Measurements from ENCODE around the gene ATP6V0A4.
"Not testable (repeated sequence)": the region's sequence is repeated elsewhere in the genome, so short reads cannot be mapped to it uniquely, and the experiment has no call there.

Gene ATP6V0A4

DNA sequence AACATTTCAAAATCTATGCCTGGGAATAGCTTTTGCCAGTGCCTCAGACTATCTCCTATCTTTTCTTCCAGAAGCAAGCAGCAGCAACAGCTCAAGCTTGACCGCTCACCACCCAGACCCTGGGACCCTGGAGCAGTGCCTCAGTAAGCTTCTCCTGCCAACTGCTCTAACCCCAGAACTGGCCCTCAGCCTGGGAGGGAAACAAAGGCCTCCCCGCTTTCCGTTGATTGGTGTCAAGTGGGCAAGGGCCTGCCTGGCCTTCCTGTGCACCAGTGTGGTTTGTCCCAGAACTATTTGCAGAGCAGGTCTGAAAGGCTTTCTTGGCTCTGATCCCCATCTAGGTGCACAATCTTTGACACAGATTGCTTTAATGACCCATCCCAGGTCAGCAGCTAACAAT lies 3.3 kb upstream of the ATP6V0A4 start:
- no peak for DNase-seq

DNA sequence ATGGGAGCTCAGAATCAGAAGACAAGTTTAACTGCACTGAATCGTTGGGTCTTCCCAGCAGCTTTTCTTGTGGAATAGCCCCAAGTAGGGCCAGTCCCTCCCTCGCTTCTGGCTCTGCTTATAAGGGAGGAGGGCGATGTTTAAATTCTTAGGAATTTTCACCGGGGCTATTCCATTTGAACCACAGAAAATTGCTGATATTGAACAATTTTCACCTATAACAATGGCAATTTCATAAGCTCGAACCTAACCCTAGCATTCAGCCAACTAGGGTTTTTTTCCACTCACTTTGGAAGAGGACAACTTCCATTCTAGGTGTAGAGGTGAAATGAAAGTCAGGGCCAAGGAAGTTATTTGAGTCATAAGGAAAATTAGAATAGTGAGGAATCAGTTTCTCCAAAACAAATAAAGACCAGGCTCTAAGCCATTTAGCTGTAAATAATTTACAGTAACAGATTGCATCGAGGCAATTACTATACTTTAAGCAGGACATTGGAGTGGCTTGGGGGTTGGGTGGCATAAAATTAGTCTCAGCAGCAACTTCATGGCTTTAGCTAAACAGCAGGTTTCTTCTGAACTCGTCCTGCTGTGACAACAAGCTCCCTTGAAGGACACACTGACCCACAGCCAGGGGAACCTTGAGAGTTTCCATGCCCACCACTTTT lies 1.5 kb upstream of the ATP6V0A4 start:
- no peak for DNase-seq

DNA sequence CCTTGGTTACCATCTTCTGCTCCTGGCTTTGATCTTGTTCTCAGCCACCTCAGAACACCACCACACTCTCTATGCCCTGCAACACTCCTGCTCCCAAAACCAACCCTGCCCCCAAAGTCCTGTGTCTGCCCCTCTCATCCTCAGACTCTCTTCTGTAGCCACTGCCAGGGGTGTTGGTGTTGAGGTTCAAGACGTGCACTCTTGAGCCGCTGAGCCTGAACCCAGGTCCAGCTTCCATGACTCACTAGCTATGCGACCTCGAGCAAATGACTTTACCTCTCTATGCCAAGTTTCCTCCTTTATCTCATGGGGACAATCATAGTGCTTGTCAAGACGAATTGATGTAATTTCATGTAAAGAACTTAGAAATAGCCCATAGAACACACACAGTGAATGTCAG lies 840 bp upstream of the ATP6V0A4 start:
- no peak for DNase-seq

DNA sequence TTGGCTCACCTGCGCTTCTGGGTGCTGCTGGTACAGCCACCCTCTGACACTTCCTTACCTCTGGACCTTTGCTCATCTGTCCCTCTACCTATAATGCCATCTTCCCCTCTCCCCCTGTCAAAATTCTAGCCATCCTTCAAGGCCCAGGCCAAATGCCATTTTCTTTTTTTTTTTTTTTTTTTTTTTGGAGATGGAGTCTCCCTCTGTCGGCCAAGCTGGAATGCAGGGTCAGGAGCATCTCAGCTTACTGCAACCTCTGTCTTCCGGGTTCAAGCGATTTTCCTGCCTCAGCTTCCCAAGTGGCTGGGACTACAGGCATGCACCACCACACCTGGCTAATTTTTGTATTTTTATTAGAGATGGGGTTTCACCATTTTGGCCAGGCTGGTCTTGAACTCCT lies 950 bp downstream of the ATP6V0A4 start:
- not testable (repeated sequence) for DNase-seq

DNA sequence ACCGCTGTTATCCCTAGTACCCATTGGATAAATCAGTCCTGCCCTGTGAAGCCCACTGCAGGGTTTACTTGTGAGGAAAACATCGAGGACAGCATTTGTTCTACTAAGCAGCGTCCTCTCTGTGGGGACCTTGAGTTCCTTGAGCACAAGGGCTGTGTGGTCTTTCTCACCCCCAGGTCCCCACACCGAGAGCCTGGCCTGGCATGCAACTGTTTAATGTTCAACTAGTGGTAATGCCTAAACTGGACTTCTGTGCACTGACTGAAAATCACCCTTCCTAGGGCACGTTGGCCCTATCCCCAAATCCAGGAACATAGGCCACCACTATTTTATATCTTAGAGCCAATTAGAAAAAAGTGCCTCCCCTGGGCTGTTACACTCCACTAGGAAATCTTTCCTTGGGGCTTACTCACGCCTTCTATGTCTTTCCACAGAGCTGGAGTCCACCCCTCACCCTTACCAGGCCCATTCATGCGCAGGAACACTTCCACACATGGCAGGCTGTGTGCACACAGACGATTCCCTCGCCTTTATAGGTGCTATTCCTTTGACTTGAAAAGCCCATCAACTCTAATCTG lies 1.9 kb downstream of the ATP6V0A4 start:
- no peak for DNase-seq

DNA sequence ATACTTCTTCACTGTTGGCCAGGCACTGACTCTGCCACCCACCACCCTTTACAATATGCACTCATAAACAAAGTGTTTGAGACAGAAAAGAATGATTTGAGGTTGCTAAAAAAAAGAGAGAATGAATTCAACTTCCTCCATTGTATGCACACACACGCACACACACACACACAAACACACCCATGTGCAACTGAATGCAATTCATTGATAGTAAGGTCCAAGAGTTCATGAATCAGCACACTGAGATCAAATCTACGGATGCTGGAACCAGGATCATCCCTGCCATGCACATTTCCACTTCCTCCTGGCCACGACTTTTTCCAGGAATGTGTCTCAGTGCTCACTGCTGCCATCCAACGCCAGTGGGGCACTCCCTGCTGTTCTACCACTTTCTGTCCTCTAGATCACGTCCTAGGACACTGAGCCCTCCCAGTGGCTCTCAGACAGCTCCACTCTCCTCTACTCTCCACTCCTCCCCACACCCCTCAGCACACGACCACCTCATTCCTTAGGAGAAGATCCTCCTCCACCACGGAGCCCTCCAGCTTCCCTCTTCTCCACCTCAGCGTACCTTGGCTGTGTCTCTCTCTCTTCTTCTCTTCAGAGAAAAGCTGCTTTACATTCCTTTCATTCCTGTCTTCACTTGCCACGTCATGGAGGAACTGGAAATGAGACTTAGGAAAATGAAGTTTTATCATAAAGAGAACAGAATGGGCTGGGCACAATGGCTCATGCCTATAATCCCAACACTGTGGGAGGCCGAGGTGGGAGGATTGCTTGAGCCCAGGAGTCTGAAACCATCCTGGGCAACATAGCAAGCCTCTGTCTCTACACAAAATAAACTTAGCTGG lies 12.2 kb downstream of the ATP6V0A4 start:
- no peak for DNase-seq

DNA sequence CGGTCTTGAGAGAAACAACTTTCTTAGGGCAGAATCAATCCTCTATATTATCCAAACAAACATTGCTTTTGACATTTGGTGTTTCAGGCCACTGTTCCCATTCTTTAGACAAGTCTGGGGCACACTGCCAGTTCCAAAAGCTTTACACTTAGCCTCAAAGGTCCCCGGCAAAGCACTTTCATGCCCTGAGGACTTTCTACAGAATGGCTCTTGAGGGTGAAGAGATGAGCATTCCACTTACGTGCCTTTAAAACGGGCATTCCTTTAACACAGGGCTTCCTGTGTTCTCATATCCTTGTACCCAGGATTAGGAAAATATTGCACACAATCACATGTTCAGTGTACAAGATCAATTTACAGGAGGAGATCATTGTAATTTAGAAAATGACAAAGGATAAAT lies 13.3 kb downstream of the ATP6V0A4 start:
- no peak for DNase-seq

DNA sequence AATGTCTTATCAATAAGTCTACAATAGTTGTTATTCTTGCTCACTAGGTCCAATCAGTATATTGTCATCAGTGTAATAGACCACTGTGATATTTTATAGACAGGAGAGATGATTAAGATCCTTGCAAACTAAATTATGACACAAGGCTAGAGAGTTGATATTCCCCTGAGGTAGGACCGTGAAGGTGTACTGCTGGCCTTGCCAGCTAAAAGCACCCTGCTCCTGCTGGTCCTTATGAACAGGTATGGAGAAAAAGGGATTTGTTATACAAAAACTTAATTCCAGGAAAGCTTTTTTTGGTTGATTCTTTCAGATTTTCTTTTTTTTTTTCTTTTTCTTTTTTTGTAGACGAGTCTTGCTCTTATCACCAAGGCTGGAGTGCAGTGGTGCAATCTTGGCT lies 17.0 kb downstream of the ATP6V0A4 start:
- DNase-seq = no peak

DNA sequence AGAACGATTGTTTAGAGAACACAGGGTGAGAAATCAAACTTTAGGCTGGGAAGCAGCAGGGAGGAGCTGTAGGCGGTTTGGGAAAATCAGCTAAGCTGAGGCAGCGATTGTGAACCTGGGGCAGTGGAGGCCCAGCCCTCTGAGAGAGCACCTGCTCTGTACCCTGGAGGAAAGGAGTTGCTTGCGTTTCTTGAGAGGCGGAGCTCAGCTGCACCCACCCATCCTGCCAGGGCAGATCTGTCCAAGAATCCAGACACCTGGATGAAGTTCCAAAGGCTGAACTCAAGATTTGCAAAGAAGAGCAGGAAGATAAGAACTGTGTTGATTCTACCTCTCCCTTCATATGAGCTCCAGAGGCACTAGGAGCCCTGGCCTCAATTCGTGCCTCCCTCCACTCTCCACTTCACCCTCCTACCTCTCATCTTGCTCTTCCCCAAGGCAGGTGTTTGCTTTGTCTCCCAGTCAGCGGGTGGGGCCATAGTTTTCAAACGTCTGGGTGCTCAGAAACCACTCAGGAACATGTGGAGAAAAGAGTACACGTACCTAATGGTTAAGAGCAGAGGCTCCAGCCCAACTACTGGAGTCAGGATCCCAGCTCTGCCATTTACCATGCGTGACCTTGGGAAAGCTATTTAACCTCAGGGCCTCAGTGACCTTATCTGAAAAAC lies 21.7 kb downstream of the ATP6V0A4 start:
- DNase-seq = no peak

DNA sequence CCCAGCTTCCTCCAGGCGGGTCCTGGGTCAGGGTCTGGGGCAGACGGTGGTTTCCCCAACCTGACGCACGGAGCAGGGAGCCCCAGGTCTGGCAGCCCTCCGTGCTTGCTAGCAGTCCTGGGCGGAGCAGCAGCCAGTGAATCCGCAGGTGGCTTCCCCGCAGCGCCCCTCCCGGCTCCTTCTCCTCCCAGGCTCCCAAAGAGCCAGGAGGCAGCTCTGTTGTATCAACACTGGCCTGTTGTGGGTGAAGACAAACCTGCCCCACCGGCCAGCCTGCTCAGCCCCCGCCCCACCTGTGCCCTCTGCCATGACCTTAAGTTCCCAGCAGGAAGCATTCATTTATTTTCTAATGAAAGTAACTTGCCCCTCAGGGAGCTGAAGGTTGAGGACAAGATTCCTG lies 24.2 kb downstream of the ATP6V0A4 start:
- no peak for DNase-seq

DNA sequence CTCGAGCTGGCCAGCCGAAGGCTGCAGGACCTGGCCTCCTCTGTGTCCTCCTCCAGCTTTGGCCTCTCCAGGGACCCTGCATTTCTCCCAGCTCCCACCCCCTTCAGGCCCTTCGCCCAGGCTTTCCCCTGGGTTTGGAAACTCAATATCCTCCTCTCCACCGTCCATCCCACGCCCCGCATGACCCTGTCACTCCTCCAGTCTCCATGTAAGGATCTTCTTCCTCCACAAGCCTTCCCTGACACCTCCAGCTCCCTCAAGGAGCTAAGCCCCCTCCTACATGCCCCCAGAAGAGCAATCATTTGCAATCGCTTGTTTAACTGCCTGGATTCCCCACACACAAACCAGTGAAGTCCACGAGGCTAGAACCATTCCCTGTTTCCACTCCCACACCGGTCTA lies 24.8 kb downstream of the ATP6V0A4 start:
- no peak for DNase-seq

DNA sequence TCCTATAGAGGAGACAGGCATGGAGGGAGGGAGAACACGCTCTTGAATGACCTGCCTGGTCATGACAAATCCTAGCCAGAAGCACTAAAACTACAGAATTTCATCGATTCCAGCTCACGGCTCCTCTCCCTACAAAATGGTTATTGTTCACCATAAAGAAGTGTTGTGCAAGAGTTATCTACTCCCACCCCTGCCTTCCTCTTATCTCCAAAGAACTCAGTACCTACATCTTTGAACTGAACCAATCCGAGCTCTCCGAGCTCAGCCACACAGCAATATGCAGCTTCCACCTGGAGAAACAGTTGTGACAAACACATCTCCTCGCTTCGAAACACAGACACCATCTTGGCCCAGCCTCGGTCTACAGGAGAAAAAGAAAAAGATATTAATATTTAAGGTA lies 27.1 kb downstream of the ATP6V0A4 start:
- no peak for DNase-seq

DNA sequence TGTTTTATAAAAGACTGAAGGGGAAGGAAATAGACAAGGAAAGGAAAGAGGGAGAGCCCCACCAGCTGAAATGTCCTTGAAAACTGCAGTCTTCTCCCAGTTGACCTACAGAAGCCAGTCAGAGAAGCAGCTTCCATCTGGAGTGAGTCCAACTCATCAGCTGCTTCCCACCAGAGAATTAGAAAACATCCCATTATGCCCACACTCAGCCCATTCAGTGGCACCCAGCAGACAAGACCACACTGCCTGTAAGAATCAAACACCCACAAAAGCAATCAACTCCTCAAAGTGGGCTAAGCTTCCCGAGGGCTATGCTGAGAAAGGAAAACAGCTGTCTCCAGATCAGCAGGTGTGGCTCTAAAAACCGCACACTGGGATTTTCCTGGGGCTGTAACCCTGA lies 29.8 kb downstream of the ATP6V0A4 start:
- no peak for DNase-seq

DNA sequence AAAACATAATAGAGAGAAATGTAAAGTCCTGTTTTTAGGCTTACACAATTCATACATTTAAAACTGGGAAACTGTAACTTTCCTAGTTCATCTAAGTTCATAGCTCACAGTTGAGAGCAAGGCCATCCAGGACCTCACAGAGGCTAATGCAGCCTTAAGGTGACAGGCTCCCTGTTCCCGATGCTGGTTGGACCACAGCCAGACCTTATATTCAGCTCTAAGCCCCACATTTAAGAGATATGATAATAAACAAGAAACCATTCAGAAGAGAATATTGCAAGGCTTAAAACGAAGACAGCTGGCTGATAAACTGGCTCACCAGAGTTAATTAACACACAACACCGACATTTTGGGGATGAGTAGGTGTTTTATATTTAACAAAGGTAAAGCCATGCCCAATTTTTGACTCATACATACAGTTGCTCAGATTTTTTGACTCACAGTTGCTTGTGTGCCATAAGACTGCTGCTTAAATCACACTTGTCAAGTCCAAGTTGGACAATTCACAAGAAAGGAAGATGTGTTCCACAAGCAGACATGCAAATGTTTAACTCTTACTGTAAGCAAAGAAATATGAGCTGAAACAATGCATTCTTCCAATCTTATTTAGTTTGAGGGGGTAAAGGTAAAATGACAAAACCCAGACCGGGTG lies 41.3 kb downstream of the ATP6V0A4 start:
- DNase-seq = no peak

DNA sequence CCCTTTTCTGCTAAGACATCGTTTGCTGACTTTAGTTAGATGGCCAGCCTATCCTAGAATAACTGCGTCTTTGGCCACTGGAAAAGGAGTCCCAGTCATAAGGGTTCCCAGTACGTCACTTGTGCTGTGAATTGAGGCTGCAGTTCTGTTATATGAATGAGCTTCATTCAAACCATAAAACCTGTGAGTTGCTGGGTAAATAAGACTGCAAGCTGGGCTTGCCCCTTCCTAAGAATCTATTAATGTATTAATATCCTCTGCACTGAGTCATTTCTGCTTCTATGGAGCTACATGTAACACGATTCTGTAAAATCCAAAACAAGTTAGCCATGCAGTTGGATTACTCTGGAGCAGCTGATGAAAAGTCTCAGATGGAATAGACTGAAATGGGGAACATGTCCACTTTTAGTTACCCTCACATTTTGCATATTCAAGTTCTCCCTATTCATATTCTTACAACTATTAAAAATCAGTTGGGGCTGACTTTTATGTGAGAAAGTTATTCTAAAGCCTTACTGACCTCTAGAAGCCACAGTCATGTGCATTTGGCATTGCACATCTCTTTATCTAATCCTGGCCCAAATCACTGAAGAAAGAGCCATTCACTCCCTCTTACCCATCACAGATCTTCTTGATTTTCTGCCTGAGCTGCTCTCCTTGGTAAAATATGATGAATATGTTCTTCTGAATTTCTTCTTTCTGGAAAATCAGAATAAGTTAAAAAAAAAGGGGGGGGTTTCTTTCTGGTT lies 42.0 kb downstream of the ATP6V0A4 start:
- DNase-seq = no peak

DNA sequence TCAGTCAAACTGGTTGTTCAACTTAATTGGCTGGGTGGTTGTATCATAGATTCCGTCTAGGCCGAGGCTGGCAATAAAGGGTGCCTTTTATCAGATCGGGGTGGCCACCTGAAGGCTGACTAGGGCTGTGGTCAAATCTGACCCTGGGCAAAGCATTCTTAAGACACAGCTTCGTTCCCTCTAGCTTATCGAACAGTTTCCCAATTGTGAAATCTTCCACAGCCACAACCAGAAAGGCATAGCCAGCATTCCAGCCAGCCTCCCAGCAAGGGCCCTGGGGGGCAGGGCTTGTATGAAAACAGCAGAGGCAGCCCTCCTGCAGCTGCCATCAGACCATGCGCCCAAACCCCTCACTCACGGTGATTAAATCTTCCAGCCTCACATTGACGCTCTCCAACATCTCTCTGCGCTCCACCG lies 42.7 kb downstream of the ATP6V0A4 start:
- DNase-seq = no peak

DNA sequence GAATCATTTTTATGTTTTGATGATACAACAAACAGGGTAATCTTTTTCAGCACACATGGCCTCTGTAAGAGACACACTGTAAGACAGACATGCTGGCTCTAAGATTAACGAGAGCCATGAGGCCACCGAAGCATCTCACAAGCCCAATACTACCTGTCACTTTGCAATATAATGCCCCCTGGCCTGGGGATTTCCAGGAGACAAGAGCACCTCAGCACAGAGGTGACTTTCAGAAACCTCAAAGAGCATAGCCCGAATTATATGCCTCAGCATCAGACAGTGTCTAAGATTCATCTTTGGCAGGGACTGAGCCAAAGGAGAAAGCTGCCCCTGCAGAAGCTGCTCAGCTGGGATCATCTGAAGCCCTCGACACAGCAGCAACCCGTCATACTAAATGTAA lies 44.4 kb downstream of the ATP6V0A4 start:
- no peak for DNase-seq

DNA sequence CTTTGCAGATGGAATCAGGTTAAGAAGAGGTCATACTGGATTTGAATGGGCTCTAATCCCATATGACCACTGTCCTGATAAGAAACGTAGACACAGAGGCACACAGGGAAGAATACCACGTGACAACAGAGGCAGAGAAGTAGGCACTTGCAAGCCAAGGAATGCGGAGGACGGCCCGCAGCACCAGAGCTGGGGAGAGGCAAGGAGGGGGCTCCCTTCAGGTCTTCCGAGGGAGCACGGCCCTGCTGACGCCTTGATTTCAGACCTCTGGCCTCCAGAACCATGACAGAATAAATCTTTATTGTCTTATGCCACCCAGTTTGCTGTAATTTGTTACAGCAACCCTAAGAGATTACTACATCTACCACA lies 44.9 kb downstream of the ATP6V0A4 start:
- no peak for DNase-seq

DNA sequence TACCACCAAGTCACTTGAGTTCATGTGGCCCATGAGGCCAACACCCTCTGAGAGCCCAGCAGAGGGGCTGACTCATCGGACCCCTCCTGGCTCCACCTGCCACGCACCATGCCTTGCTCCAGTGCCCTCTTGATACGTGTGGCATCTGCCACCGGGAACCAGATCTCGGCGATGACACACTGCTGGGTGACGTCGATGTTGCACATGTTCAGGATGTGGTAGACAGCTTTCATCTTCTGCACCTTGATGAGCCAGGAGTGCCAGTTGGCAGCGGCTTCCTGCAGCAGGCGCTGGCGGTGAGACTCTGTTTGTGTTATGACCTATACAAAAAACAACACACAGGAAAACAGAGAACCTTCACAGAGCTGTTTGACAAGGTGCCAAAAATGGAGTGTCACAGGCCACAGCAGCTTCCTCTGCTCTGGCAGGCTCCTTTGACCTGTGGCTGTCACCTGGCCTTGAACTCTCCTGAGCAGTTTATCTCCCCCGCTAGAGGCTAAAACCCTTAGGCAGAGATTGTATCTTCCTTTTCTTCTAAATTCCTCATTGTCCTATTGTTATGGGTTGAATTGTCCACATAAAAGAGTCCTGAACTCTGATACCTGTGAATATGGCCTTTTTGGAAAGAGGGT lies 45.4 kb downstream of the ATP6V0A4 start:
- peak; percentile 56 for DNase-seq

DNA sequence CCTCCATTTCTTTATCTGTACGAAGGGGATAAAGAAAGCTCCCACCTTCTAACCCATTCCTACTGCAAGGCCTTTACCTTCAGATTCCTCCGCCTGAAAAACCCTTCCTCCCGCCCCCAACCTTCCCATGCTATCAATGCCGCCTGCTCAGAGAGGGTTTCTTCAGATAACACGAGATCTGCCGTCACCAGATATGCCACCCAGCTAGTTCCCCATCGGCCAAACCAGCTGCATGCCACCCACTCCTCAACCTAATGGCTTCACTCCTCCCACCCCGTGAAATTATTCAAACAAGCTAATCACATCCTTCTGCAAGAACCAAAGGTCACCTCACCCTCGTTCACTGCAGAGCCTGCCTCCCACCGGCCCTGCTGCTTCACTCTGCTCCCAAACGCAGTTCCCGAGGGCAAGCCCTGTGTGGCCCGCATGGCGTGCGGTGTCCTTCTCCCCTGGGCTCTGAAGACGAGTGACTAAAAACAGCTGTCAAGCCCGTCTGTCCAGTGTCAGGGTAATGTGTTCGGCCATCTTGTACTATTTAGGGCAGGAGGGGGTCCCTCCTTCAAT lies 47.0 kb downstream of the ATP6V0A4 start:
- DNase-seq = no peak

DNA sequence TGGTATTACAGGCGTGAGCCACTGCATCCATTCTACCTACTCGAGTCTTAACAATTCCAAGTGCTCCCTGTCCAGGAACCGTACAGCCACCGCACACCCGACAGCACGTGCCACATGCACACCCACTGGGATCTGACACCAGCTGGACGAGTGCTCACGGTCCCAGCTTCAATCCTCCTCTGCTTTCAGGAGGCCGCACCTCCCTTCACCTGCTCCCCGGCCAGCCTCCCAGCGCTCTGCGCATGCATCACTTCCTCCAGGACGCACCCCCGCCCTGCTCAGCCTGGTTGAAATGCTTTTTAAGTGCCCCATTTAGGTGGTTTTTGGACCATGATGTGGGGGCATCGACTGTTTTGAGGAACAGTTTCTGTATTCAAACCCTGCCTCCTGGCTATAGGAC lies 47.5 kb downstream of the ATP6V0A4 start:
- DNase-seq = no peak

DNA sequence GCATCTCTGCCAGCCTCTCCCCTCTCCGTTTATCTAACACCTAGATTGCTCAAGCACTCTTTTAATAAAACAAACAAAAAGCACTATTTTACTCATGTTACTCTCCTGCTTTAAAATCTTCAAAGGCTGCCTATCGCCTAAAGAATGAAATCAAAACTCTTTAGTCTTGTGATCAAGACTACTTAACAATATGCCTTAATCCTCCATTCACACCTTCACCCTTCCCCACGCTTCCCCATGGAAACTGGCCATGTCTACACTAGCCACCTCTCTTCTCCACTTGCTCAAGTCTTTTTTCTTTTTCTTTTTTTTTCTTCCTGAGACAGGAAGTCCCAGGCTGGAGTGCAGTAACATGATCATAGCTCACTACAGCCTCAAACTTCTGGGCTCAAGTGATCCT lies 48.0 kb downstream of the ATP6V0A4 start:
- no peak for DNase-seq
